ENCODE measurements around the gene PSKH1. TPM values are rescaled to one million over a fixed set of nuclear protein-coding genes. Genes with fewer than 3 reads are reported as not detected.

Gene PSKH1
- total and polyA plus RNA-seq, 9 of the 15 experiments (the other 6 are each of a cell fraction or from before 2014, with no cell fraction given), result 0.96 to 20.9 (median 9.4) TPM

GRCh38 chr16:67942510-67943255 lies 49.6 kb downstream of the PSKH1 start:
- FAIRE-seq, result no peak

More at GRCh38 chr16:67942510-67943255, 49.6 kb downstream of the PSKH1 start:
- ATAC-seq, result peak; percentile 7
- no TSS peak for BruUV-seq (replicated peaks)
- DNase-seq (ENCODE audit: extremely low read depth in 1 of 4, low spot score in 3 of 4), result no peak
- Histone ChIP-seq H3K27me3 (ENCODE audit: control insufficient read depth in 2 of 2, insufficient read depth in 2 of 2, low read length in 2 of 2) (no peaks in the 10 kb centered on the region), H3K27ac (ENCODE audit: extremely low read depth, low read depth, low read length) (no peak overlapping the region), H4K20me1 (replicated peaks; ENCODE audit: control insufficient read depth, insufficient read depth, low read length) (peaks cover 16% of the 10 kb centered on the region; the same call in 1 of the 2 replicates), H3K79me2 (ENCODE audit: control insufficient read depth, insufficient read depth, low read length) (no peaks in the 10 kb centered on the region), H3K4me1 (replicated peaks in 1 of 2; ENCODE audit: control insufficient read depth in 2 of 2, insufficient read depth in 2 of 2, low read length in 2 of 2) (peaks cover 10 to 70% of the 10 kb centered on the region in 2 experiments; a peak in 4 of 5 replicates), H3K4me2 (ENCODE audit: insufficient read depth, low read length) (no peak overlapping the region), H3K9me3 (replicated peaks; ENCODE audit: control insufficient read depth, insufficient read depth, low read depth, low read length) (no peaks in the 10 kb centered on the region; the same call in 1 of the 2 replicates), H3K9ac (ENCODE audit: insufficient read depth in 1 of 2, low read depth in 2 of 2, low read length in 2 of 2) (no peak overlapping the region), H3K36me3 (ENCODE audit: control insufficient read depth, insufficient read depth, low read length) (peaks cover 67% of the 10 kb centered on the region; the same call in 2 of the 3 replicates), H3K9me1 (ENCODE audit: control insufficient read depth, insufficient read depth, low read length) (no peaks in the 10 kb centered on the region), H3K4me3 (no peak overlapping the region), H2AFZ (ENCODE audit: low read depth, low read length) (no peak overlapping the region)
- POLR2A ChIA-PET, result interaction anchor here (0.6 to 2.4 kb wide), 6 partner anchors 11 to 286 kb away, joined by 3 to 9 read pairs (median 4); partner anchors contain the start of gene CTRL
- in situ Hi-C loops (cut with MboI) (no loop called here), intact Hi-C loops (cut with micrococcal nuclease) (no loop called here)
- CTCF ChIA-PET (ENCODE audit: low intra/inter-chr PET ratio), result interaction anchor here (1.4 kb wide), 1 partner anchor 126 kb away, joined by 6 read pairs; no protein-coding TSS in a partner anchor
- 89% methylated on average over 20 of the region's 27 CpGs for WGBS (ENCODE audit: insufficient coverage, low coverage, missing lambda C conversion rate)
- TF ChIP-seq RBFOX2 (IDR thresholded peaks at IDR 0.05; ENCODE audit: low read depth, low read length) (peak; percentile 43; the same call in 1 of the 2 replicates), ZBTB33 (CRISPR knock-in tag; IDR thresholded peaks at IDR 0.05) (peak; percentile 80), POLR2G (IDR thresholded peaks at IDR 0.05; ENCODE audit: low read depth, low read length) (peak; percentile 75), HLTF (IDR thresholded peaks at IDR 0.05) (no peak), ZNF589 (CRISPR knock-in tag; IDR thresholded peaks at IDR 0.05; ENCODE audit: low read depth) (no peak)
